WTC11 (cell line): Measurements from ENCODE around the gene ZFC3H1. TPM values are rescaled to one million over a fixed set of nuclear protein-coding genes. Genes with fewer than 3 reads are reported as not detected.

Source experiments
- ATAC-seq: fragments of 200-7000 bp; cut with Tn5 transposase; 2 replicates; pipeline ENCODE4 v1.10.0; 2021; ENCODE audit warnings: mild to moderate bottlenecking, moderate library complexity
- CTCF ChIA-PET: fragments of 300-600 bp; sonication (Branson Sonifier 250); formaldehyde crosslinking; loops from one replicate; lab custom pipeline; 2021; ENCODE audit warnings: antibody characterized with exemption; lab: Charles Lee
- POLR2A ChIA-PET: fragments of 350-600 bp; sonication (Branson Sonifier 250); formaldehyde crosslinking; loops from one replicate; lab custom pipeline; 2021; ENCODE audit warnings: antibody characterized with exemption; lab: Charles Lee
- DNase-seq: peaks from one replicate; pipeline ENCODE4 v3.0.0; 2021; ENCODE audit warnings: low spot score
- H3K27ac Mint-ChIP-seq: 2 replicates; pipeline ENCODE4 v1.8.0; 2021; ENCODE audit warnings: mixed read lengths
- H3K27me3 Mint-ChIP-seq: 2 replicates; pipeline ENCODE4 v1.8.0; 2021; ENCODE audit warnings: low read depth, mild to moderate bottlenecking, moderate library complexity, mixed read lengths
- H3K36me3 Mint-ChIP-seq: 2 replicates; pipeline ENCODE4 v1.8.0; 2021; ENCODE audit warnings: mixed read lengths
- H3K4me1 Mint-ChIP-seq: 2 replicates; pipeline ENCODE4 v1.8.0; 2022; ENCODE audit warnings: mixed read lengths
- H3K4me3 Mint-ChIP-seq: 2 replicates; pipeline ENCODE4 v1.8.0; 2021; ENCODE audit warnings: mild to moderate bottlenecking, moderate library complexity, mixed read lengths
- H3K9me3 Mint-ChIP-seq: 2 replicates; pipeline ENCODE4 v1.8.0; 2021; ENCODE audit warnings: mixed read lengths
- E2F1 ChIP-seq: sonication (generic); formaldehyde crosslinking; IDR thresholded peaks from 2 replicates; pipeline ENCODE4 v1.8.0; 2022; ENCODE audit warnings: mild to moderate bottlenecking, missing genetic modification reagents
- E2F5 ChIP-seq: sonication (generic); formaldehyde crosslinking; IDR thresholded peaks from 2 replicates; pipeline ENCODE4 v1.8.1; 2022; ENCODE audit warnings: mild to moderate bottlenecking, moderate library complexity, missing genetic modification reagents
- ETV6 ChIP-seq: sonication (generic); formaldehyde crosslinking; IDR thresholded peaks from 2 replicates; pipeline ENCODE4 v1.8.1; 2022; ENCODE audit warnings: mild to moderate bottlenecking, missing genetic modification reagents
- FOXP1 ChIP-seq: sonication (generic); formaldehyde crosslinking; IDR thresholded peaks from 2 replicates; pipeline ENCODE4 v1.8.0; 2022; ENCODE audit warnings: missing genetic modification reagents, mild to moderate bottlenecking, moderate library complexity, borderline replicate concordance
- GTF2I ChIP-seq: fragments of 250-450 bp; sonication (Bioruptor Pico); conservative IDR thresholded peaks from 2 replicates; pipeline ENCODE4 v1.4.0; 2021; ENCODE audit warnings: mild to moderate bottlenecking
- HMGXB4 ChIP-seq: sonication (generic); formaldehyde crosslinking; IDR thresholded peaks from 2 replicates; pipeline ENCODE4 v1.8.1; 2023; ENCODE audit warnings: mild to moderate bottlenecking, moderate library complexity, missing genetic modification reagents
- IRF1 ChIP-seq: sonication (generic); formaldehyde crosslinking; IDR thresholded peaks from 2 replicates; pipeline ENCODE4 v1.8.0; 2023; ENCODE audit warnings: missing genetic modification reagents
- JAZF1 ChIP-seq: fragments of 250-450 bp; sonication (Bioruptor Pico); IDR thresholded peaks from 2 replicates; pipeline ENCODE4 v1.9.0; 2021; ENCODE audit warnings: moderate library complexity, mild to moderate bottlenecking, inconsistent platforms
- JUN ChIP-seq: sonication (generic); formaldehyde crosslinking; IDR thresholded peaks from 2 replicates; pipeline ENCODE4 v1.8.0; 2023; ENCODE audit warnings: mild to moderate bottlenecking, missing genetic modification reagents
- NFYB ChIP-seq: sonication (generic); formaldehyde crosslinking; conservative IDR thresholded peaks from 2 replicates; pipeline ENCODE4 v1.8.0; 2022; ENCODE audit warnings: low read depth, missing genetic modification reagents
- PREB ChIP-seq: sonication (generic); formaldehyde crosslinking; IDR thresholded peaks from 2 replicates; pipeline ENCODE4 v1.8.1; 2022; ENCODE audit warnings: mild to moderate bottlenecking, missing genetic modification reagents, moderate library complexity, borderline replicate concordance
- PRRX2 ChIP-seq: fragments of 250-450 bp; sonication (Bioruptor Pico); IDR thresholded peaks from 2 replicates; pipeline ENCODE4 v1.8.0; 2021; ENCODE audit warnings: mild to moderate bottlenecking
- RORB ChIP-seq: fragments of 250-450 bp; sonication (Bioruptor Pico); IDR thresholded peaks from 2 replicates; pipeline ENCODE4 v1.9.0; 2021; ENCODE audit warnings: mild to moderate bottlenecking
- SOX15 ChIP-seq: fragments of 250-450 bp; sonication (Bioruptor Pico); IDR thresholded peaks from 2 replicates; pipeline ENCODE4 v1.9.0; 2021; ENCODE audit warnings: mild to moderate bottlenecking
- USF1 ChIP-seq: sonication (generic); formaldehyde crosslinking; IDR thresholded peaks from 2 replicates; pipeline ENCODE4 v1.8.0; 2022; ENCODE audit warnings: mild to moderate bottlenecking, missing genetic modification reagents
- ZBTB21 ChIP-seq: sonication (generic); formaldehyde crosslinking; IDR thresholded peaks from 2 replicates; pipeline ENCODE4 v1.8.1; 2023; ENCODE audit warnings: mild to moderate bottlenecking, missing genetic modification reagents, borderline replicate concordance
- ZMAT4 ChIP-seq: fragments of 250-450 bp; sonication (Bioruptor Pico); IDR thresholded peaks from 2 replicates; pipeline ENCODE4 v1.9.0; 2021; ENCODE audit warnings: mild to moderate bottlenecking
- ZNF138 ChIP-seq: sonication (generic); formaldehyde crosslinking; conservative IDR thresholded peaks from 2 replicates; pipeline ENCODE4 v1.8.1; 2022; ENCODE audit warnings: mild to moderate bottlenecking, moderate library complexity, missing genetic modification reagents
- ZNF281 ChIP-seq: sonication (generic); formaldehyde crosslinking; IDR thresholded peaks from 2 replicates; pipeline ENCODE4 v1.8.0; 2023; ENCODE audit warnings: mild to moderate bottlenecking, missing genetic modification reagents
- ZNF416 ChIP-seq: fragments of 250-450 bp; sonication (Bioruptor Pico); IDR thresholded peaks from 2 replicates; pipeline ENCODE4 v1.9.0; 2021; ENCODE audit warnings: mild to moderate bottlenecking, inconsistent platforms
- ZNF423 ChIP-seq: fragments of 250-450 bp; sonication (Bioruptor Pico); IDR thresholded peaks from 2 replicates; pipeline ENCODE4 v2.1.2; 2022; ENCODE audit warnings: mild to moderate bottlenecking, moderate library complexity
- ZSCAN18 ChIP-seq: fragments of 250-450 bp; sonication (Bioruptor Pico); IDR thresholded peaks from 2 replicates; pipeline ENCODE4 v2.1.2; 2022; ENCODE audit warnings: mild to moderate bottlenecking, moderate library complexity
- total RNA-seq: library from RNA; stranded (reverse); gene quantifications from 3 replicates; pipeline ENCODE4 v1.2.3, GENCODE V29; 2021

ZFC3H1 gene
- total RNA-seq, 1 experiment from 2014 or later, result 33.9 TPM

- POLR2A ChIA-PET, result interaction anchor here (0.7 kb wide), 1 partner anchor 1915 kb away, joined by 3 read pairs; no protein-coding TSS in a partner anchor
- TF ChIP-seq ZNF416 (CRISPR knock-in tag) (no peak), RORB (no peak), ZMAT4 (CRISPR knock-in tag) (no peak), USF1 (CRISPR knock-in tag) (no peak), SOX15 (CRISPR knock-in tag) (no peak), ZSCAN18 (CRISPR knock-in tag) (no peak)
- H3K4me1 Mint-ChIP-seq, result peaks cover 12% of the 10 kb centered on the region
These were observed 76.6 kb downstream of the ZFC3H1 start for GRCh38 chr12:71587012-71587411.

GRCh38 chr12:71585218-71585617, 78.4 kb downstream of the ZFC3H1 start:
- Mint-ChIP-seq H3K27me3 (no peaks in the 10 kb centered on the region), H3K36me3 (no peaks in the 10 kb centered on the region), H3K9me3 (peaks cover 7% of the 10 kb centered on the region), H3K27ac (no peak overlapping the region), H3K4me3 (no peak overlapping the region), H3K4me1 (0 out of 2 replicates have a peak, but pooled peaks cover 4% of the 10 kb centered on the region)
- no peak for DNase-seq
- POLR2A ChIA-PET, result no interaction called here
- CTCF ChIA-PET, result interaction anchor here (1.5 kb wide), 1 partner anchor 162 kb away, joined by 3 read pairs; no protein-coding TSS in a partner anchor
- TF ChIP-seq PREB (no peak), NFYB (CRISPR knock-in tag) (no peak), ZNF281 (no peak), E2F5 (CRISPR knock-in tag) (no peak), ZNF423 (CRISPR knock-in tag) (no peak), E2F1 (CRISPR knock-in tag) (no peak), JUN (CRISPR knock-in tag) (no peak), GTF2I (CRISPR knock-in tag) (no peak), ZNF138 (CRISPR knock-in tag) (no peak), HMGXB4 (CRISPR knock-in tag) (no peak), PRRX2 (CRISPR knock-in tag) (no peak), ETV6 (CRISPR knock-in tag) (no peak), FOXP1 (CRISPR knock-in tag) (no peak), JAZF1 (CRISPR knock-in tag) (no peak), IRF1 (no peak), ZBTB21 (no peak)
- TF ChIP-seq, all 79 proteins: peak for 0
- ATAC-seq, result no peak

More at GRCh38 chr12:71587012-71587411, 76.6 kb downstream of the ZFC3H1 start:
- Mint-ChIP-seq H3K27ac (no peak overlapping the region), H3K4me3 (no peak overlapping the region), H3K9me3 (peaks cover 11% of the 10 kb centered on the region), H3K36me3 (no peaks in the 10 kb centered on the region), H3K27me3 (no peaks in the 10 kb centered on the region)
- DNase-seq (no peak), ATAC-seq (no peak)
- CTCF ChIA-PET, result interaction anchor here (0.6 kb wide), 1 partner anchor 9 kb away, joined by 3 read pairs; no protein-coding TSS in a partner anchor
